Measurements from ENCODE around the gene ZNF829. TPM values are rescaled to one million over a fixed set of nuclear protein-coding genes. Genes with fewer than 3 reads are reported as not detected.

The ZNF829 gene
- total RNA-seq, 1 experiment from 2014 or later: 6.4 TPM

DNA sequence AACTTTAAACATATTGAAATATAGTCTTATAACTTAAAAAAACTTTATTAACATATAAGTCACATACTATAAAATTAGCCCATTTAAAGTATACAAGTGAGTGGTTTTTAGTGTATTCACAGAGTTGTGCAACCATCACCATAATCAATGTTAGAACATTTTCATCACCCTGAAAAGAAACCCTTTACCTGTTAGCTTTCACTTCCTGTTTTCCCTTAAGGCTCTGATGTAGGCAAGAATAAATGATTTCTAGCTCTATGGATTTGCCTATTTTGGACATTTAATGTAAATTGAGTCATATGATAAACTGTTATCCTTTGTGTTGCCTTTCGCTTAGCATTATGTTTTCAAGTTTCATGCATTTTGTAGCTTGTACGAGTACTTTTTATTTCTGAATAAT lies 15.6 kb upstream of the ZNF829 start:
- Mint-ChIP-seq H3K27ac (no peak overlapping the region), H3K4me3 (no peak overlapping the region), H3K36me3 (peaks cover 22% of the 10 kb centered on the region), H3K27me3 (ENCODE audit: low read depth) (no peaks in the 10 kb centered on the region), H3K9me3 (peaks cover 23% of the 10 kb centered on the region), H3K4me1 (no peaks in the 10 kb centered on the region)
- ATAC-seq (no peak), DNase-seq (ENCODE audit: low spot score) (no peak)
- ChIA-PET POLR2A (no interaction called here), CTCF (no interaction called here)
- no peak for TF ChIP-seq MXD4 (CRISPR knock-in tag; IDR thresholded peaks at IDR 0.05; ENCODE audit: borderline replicate concordance)
- TF ChIP-seq RORB (CRISPR knock-in tag; IDR thresholded peaks at IDR 0.05): no peak
- no peak for TF ChIP-seq JAZF1 (CRISPR knock-in tag; IDR thresholded peaks at IDR 0.05)
- TF ChIP-seq NR1H2 (CRISPR knock-in tag; IDR thresholded peaks at IDR 0.05): no peak
- TF ChIP-seq, protein P1, sequence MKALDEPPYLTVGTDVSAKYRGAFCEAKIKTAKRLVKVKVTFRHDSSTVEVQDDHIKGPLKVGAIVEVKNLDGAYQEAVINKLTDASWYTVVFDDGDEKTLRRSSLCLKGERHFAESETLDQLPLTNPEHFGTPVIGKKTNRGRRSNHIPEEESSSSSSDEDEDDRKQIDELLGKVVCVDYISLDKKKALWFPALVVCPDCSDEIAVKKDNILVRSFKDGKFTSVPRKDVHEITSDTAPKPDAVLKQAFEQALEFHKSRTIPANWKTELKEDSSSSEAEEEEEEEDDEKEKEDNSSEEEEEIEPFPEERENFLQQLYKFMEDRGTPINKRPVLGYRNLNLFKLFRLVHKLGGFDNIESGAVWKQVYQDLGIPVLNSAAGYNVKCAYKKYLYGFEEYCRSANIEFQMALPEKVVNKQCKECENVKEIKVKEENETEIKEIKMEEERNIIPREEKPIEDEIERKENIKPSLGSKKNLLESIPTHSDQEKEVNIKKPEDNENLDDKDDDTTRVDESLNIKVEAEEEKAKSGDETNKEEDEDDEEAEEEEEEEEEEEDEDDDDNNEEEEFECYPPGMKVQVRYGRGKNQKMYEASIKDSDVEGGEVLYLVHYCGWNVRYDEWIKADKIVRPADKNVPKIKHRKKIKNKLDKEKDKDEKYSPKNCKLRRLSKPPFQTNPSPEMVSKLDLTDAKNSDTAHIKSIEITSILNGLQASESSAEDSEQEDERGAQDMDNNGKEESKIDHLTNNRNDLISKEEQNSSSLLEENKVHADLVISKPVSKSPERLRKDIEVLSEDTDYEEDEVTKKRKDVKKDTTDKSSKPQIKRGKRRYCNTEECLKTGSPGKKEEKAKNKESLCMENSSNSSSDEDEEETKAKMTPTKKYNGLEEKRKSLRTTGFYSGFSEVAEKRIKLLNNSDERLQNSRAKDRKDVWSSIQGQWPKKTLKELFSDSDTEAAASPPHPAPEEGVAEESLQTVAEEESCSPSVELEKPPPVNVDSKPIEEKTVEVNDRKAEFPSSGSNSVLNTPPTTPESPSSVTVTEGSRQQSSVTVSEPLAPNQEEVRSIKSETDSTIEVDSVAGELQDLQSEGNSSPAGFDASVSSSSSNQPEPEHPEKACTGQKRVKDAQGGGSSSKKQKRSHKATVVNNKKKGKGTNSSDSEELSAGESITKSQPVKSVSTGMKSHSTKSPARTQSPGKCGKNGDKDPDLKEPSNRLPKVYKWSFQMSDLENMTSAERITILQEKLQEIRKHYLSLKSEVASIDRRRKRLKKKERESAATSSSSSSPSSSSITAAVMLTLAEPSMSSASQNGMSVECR (CRISPR knock-in tag; IDR thresholded peaks at IDR 0.05; ENCODE audit: borderline replicate concordance): no peak
- no peak for TF ChIP-seq ZNF263 (CRISPR knock-in tag; IDR thresholded peaks at IDR 0.05; ENCODE audit: low read depth)

DNA sequence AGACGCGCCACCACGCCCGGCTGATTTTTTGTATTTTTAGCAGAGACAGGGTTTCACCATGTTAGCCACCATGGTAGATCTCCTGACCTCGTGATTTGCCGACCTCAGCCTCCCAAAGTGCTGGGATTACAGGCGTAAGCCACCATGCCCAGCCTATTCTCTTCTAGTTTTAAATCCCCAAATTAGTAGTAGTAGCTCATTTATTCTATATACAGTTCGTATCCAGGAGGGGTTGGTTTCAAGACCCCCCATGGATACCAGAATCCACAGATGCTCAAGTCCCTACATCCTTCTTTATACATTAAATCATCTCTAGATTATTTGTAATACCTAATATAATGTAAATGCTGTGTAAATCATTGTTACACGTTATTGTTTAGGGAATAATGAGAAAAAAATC lies 2.0 kb upstream of the ZNF829 start:
- TF ChIP-seq ZNF416 (CRISPR knock-in tag; IDR thresholded peaks at IDR 0.05): no peak
- TF ChIP-seq, protein P2, sequence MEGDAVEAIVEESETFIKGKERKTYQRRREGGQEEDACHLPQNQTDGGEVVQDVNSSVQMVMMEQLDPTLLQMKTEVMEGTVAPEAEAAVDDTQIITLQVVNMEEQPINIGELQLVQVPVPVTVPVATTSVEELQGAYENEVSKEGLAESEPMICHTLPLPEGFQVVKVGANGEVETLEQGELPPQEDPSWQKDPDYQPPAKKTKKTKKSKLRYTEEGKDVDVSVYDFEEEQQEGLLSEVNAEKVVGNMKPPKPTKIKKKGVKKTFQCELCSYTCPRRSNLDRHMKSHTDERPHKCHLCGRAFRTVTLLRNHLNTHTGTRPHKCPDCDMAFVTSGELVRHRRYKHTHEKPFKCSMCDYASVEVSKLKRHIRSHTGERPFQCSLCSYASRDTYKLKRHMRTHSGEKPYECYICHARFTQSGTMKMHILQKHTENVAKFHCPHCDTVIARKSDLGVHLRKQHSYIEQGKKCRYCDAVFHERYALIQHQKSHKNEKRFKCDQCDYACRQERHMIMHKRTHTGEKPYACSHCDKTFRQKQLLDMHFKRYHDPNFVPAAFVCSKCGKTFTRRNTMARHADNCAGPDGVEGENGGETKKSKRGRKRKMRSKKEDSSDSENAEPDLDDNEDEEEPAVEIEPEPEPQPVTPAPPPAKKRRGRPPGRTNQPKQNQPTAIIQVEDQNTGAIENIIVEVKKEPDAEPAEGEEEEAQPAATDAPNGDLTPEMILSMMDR (IDR thresholded peaks at IDR 0.05): no peak
- Mint-ChIP-seq H3K27me3 (ENCODE audit: low read depth) (no peaks in the 10 kb centered on the region), H3K4me3 (peak overlapping the region; percentile 5; the same call in 1 of the 2 replicates), H3K4me1 (peaks cover 18% of the 10 kb centered on the region), H3K27ac (no peak overlapping the region), H3K36me3 (peaks cover 26% of the 10 kb centered on the region), H3K9me3 (peaks cover 8% of the 10 kb centered on the region)
- ATAC-seq (no peak), DNase-seq (ENCODE audit: low spot score) (no peak)
- ChIA-PET CTCF (no interaction called here), POLR2A (no interaction called here)

DNA sequence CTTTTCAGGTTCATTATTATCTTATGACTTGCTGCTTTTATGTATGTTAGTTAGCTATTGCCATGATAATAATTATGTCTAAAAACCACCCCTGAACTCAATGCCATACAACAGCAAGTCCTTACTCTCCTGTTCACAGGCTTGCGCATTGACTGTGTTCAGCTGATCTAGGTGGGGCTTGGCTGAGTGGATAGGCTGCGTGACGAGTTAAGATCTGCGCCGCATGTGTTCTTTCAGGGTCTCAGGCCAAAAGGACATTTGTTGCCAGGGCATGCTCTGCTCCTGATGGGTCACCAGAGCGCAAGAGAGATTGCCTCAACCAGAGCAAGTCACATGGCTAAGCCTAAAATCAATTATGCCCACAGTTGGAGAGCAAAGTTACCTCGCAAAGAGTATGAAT lies 900 bp upstream of the ZNF829 start:
- no peak for DNase-seq (ENCODE audit: low spot score)
- Mint-ChIP-seq H3K36me3 (peaks cover 20% of the 10 kb centered on the region), H3K4me1 (peaks cover 18% of the 10 kb centered on the region), H3K27me3 (ENCODE audit: low read depth) (no peaks in the 10 kb centered on the region), H3K27ac (no peak overlapping the region), H3K9me3 (peaks cover 3% of the 10 kb centered on the region; the same call in 1 of the 2 replicates), H3K4me3 (peak overlapping the region; percentile 93)
- CTCF ChIA-PET: no interaction called here
- TF ChIP-seq, protein P3, sequence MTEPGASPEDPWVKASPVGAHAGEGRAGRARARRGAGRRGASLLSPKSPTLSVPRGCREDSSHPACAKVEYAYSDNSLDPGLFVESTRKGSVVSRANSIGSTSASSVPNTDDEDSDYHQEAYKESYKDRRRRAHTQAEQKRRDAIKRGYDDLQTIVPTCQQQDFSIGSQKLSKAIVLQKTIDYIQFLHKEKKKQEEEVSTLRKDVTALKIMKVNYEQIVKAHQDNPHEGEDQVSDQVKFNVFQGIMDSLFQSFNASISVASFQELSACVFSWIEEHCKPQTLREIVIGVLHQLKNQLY (CRISPR knock-in tag; IDR thresholded peaks at IDR 0.05): no peak
- TF ChIP-seq SMAD3 (CRISPR knock-in tag; IDR thresholded peaks at IDR 0.05; ENCODE audit: borderline replicate concordance) (no peak), CBFB (CRISPR knock-in tag; IDR thresholded peaks at IDR 0.05; ENCODE audit: low read depth) (no peak), SP1 (CRISPR knock-in tag; conservative IDR thresholded peaks at IDR 0.05) (no peak)
- TF ChIP-seq, protein P4, sequence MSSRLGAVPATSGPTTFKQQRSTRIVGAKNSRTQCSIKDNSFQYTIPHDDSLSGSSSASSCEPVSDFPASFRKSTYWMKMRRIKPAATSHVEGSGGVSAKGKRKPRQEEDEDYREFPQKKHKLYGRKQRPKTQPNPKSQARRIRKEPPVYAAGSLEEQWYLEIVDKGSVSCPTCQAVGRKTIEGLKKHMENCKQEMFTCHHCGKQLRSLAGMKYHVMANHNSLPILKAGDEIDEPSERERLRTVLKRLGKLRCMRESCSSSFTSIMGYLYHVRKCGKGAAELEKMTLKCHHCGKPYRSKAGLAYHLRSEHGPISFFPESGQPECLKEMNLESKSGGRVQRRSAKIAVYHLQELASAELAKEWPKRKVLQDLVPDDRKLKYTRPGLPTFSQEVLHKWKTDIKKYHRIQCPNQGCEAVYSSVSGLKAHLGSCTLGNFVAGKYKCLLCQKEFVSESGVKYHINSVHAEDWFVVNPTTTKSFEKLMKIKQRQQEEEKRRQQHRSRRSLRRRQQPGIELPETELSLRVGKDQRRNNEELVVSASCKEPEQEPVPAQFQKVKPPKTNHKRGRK (CRISPR knock-in tag; IDR thresholded peaks at IDR 0.05; ENCODE audit: borderline replicate concordance): no peak
- POLR2A ChIA-PET: interaction anchor here (0.5 kb wide), 1 partner anchor 35 kb away, joined by 3 read pairs; no protein-coding TSS in a partner anchor
- ATAC-seq: no peak
